ENCODE data around the gene MROH8.
A peak's percentile ranks its signal among the peaks of the same experiment; 100 is the strongest.

MROH8 gene

DNA sequence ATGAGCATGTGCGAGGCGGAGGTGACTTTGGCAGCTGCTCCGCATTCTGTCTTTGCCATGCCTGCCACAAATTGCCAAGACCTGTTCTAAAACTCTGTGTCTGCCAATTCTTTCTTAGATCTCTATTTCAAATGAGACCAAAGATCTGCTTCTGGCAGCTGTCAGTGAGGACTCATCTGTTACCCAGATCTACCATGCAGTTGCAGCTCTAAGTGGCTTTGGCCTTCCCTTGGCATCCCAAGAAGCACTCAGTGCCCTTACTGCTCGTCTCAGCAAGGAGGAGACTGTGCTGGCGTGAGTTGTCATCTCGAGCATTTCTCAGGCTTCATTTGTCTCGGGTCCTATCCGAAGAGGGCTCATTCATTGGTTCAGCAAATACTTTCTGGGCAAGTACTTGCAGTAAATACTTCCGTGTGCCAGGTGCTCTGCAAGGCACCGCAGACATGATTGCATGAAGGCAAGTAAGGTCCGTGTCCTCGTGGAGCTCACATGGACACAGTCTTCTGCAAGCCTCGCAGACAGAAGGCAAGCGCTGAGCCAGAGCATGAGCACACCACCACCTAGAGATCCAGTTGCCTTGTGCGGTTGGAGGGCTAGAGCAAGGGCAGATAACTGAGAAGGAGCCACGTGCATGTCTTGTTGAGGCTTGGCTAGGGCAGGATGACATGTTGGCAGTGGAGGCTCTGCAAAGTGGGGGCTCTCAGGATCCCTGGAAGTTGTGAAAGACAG lies 19.7 kb upstream of the MROH8 start:
- H3K4me3 ChIP-seq (ENCODE audit: low read depth, low read length), result no peak overlapping the region
- TF ChIP-seq, protein P1, sequence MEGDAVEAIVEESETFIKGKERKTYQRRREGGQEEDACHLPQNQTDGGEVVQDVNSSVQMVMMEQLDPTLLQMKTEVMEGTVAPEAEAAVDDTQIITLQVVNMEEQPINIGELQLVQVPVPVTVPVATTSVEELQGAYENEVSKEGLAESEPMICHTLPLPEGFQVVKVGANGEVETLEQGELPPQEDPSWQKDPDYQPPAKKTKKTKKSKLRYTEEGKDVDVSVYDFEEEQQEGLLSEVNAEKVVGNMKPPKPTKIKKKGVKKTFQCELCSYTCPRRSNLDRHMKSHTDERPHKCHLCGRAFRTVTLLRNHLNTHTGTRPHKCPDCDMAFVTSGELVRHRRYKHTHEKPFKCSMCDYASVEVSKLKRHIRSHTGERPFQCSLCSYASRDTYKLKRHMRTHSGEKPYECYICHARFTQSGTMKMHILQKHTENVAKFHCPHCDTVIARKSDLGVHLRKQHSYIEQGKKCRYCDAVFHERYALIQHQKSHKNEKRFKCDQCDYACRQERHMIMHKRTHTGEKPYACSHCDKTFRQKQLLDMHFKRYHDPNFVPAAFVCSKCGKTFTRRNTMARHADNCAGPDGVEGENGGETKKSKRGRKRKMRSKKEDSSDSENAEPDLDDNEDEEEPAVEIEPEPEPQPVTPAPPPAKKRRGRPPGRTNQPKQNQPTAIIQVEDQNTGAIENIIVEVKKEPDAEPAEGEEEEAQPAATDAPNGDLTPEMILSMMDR (IDR thresholded peaks at IDR 0.05; ENCODE audit: low read depth, low read length), result no peak

DNA sequence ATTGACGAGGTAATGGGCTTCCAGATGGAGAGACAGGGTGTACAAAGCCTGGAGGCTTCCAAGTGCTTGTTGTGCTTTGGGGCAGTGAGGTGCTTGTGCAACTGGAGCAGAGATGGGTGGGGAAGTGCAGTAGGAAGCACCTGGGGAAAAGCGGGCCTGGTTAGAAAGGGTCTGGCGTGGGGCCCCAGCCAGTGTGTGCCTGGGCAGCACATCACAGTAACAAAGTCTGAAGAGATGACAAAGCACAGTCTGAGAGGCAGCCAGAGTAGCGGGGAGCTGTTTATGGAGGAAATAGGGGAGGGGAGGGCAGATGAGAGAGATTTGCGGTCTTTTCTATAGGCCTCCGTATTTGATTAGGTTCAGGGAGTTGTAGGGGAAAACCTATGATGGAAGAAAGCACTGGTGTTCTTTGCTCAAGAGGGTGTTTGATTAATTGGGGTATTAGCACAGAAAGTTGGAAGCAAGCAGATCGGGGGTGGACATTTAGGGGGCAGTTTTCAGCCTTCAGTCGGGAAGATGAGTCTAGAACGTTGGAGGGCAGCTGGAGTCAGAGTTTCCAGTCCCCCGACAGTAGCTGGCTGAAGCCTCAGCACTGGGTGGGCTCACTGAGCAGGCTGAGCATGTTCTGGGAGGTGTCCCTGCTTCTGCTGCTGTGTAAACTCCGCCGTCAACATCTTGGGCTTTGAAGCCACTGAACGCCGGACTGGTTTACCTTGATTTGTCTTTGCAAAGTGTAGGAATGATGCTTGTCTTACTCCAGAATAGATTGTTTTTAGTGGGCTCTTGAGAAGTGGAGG lies 15.5 kb upstream of the MROH8 start:
- H3K4me3 ChIP-seq (ENCODE audit: low read depth, low read length), result no peak overlapping the region
- TF ChIP-seq, protein P1 (IDR thresholded peaks at IDR 0.05; ENCODE audit: low read depth, low read length), result no peak

GRCh38 chr20:37193821-37194220 lies 14.5 kb upstream of the MROH8 start:
- TF ChIP-seq, protein P1 (IDR thresholded peaks at IDR 0.05; ENCODE audit: low read depth, low read length), result no peak
- H3K4me3 ChIP-seq (ENCODE audit: low read depth, low read length), result no peak overlapping the region

DNA sequence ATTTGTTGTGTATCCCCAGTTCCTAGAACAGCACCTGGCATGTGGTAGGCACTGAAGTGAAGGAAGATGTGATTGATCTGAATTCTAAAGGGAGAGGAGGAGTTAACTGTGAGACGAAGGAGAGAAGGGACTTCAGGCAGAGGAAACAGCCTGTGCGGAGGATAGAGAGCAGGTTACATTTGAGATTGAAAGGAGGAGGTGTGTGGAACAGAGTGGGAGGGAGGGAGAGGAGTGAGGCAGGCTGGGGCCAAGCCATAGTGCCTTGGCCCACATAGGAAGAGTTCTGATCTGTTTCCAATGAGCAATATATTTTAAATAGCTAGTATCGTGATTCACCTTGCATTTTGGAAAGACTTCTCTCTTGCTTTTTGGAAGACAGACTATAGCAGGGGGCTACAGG lies 13.9 kb upstream of the MROH8 start:
- TF ChIP-seq, protein P1 (IDR thresholded peaks at IDR 0.05; ENCODE audit: low read depth, low read length), result no peak
- H3K4me3 ChIP-seq (ENCODE audit: low read depth, low read length), result no peak overlapping the region

DNA sequence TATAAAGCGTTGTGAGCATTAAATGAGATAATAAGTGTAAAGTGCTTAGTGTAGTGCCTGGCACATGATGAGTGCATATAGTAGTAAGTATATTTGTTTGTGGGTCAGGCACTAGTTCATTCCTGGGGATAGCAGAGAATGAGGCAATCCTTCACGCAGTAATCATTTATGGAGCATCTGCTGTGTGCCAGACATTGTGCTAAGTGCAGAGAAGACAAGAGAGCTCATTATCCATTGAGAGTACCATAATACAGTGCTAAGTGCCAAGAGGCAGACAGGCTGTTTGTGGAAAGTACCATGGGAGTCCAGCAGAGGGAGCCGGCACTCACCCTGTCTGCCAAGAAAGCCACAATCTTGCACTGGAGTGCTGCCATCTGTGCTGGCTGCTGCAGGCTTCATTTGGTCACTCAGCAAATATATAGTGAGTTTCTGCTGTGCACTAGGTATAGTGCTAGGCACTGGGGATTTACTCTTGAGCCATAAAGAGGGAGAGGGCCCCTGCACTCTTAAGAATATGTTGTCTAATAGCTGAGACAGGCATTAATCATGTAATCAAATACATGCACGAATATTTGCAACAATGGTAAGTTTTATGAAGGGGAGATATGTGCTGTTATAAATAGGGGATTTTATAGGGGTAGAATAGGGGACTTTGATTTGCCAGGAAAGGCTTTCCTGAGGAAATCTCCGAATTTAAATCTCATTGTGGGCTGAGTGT lies 12.9 kb upstream of the MROH8 start:
- TF ChIP-seq, protein P1 (IDR thresholded peaks at IDR 0.05; ENCODE audit: low read depth, low read length), result peak; percentile 98
- no peak overlapping the region for H3K4me3 ChIP-seq (ENCODE audit: low read depth, low read length)

DNA sequence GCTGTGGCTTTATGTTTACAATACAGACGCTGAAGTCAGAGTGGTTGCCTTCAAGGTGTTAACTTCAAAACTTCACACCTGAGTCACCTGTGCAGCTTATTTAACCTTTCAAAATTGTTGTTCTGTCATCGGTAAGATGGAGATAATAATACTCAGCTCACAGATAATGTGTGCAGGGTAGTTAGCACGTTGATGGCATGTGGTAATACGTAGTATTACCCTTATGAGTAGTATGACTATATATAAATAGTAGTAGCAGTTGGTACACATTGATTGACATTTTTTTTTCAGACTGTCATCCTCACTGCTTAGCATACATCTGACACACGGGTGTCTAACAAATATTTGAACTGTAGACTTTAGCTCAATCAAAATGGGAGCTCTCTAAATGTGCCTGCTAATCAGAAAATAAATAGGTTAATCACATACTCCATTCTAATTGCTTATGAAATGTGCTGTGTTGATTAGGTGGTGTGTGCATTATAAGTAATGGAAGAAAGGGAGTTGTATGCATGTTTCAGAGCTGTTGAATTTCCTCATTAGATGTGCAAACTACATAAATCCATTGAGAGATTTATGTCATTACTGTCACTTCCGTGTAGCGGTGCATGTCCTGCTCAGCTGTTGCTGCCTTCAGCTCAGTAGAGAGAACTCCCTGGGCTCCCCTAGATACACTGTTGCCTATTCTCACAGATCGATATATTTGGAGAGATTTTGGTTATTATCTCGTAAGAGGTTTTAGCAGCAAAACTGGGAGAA lies 11.2 kb upstream of the MROH8 start:
- H3K4me3 ChIP-seq (ENCODE audit: low read depth, low read length), result no peak overlapping the region
- TF ChIP-seq, protein P1 (IDR thresholded peaks at IDR 0.05; ENCODE audit: low read depth, low read length), result no peak

All from WI38 (cell line).